HL-60/S4 (cell line): ENCODE results near the gene EHF.
"Not testable (repeated sequence)": the region's sequence is repeated elsewhere in the genome, so short reads cannot be mapped to it uniquely, and the experiment has no call there.

ENCODE experiments used
- in situ Hi-C: fragments of 300-500 bp; cut with MboI; formaldehyde crosslinking; loops from 2 replicates; pipeline ENCODE4 v1.14.3; 2022; ENCODE audit warnings: low sequenced_read_pairs

EHF gene

GRCh38 chr11:34659096-34659733 lies 38.3 kb downstream of the EHF start:
- in situ Hi-C loops = no loop called here

DNA sequence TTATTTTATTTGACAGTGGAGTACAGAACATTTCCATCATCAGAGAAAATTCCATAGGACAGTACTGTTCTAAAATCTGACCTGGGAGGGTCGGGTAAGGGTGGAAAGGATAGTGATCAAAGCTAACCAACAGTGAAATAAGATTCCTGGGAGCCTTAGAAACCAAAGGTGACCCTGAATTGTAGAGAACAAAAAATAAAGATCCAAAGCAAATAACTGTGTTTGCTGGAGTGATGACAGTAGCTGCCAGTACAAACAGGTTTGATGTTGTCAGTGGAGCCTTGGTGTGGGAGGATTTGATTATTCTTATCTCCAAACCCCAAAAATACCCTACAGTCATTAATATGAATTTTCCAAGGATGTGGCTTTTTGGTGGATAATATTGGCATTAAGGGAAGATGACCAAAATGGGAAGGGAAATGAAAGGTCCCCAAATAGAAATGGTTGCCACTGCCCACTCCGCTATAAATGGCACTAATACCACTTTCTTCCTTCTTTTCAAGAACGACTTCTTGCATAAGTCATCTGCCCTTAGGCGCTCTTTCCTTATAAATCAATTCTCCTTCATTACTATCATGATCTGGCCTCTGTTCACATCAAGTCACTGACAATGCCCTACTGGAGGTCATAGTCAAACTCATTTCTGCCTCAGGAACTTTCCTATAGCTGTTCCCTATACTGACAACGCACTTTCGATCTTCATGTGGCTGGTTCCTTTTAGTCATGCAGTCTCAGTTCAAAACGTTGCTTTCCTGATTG lies 44.4 kb downstream of the EHF start:
- in situ Hi-C loops = no loop called here

GRCh38 chr11:34667810-34668582 lies 47.1 kb downstream of the EHF start:
- in situ Hi-C loops = no loop called here

DNA sequence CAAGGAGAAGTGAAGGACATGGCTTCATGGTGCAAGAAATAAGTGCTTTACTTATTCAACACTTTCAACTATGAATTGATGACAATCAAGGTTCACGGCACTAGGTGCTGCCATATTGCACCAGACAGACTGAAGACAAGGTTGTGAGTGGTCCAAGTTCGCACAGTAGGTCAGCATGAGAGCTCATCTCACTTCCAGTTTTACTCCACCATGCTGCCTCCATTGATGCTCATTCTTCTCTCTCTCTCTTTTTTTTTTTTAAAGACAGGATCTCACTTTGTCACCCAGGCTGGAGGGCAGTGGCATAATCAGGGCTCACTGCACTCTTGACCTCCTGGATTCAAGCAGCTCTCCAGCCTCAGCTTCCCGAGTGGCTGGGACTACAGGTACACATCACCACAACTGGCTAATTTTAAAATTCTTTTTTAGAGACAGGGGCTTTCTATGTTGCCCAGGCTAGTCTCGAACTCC lies 47.7 kb downstream of the EHF start:
- in situ Hi-C loops = no loop called here

GRCh38 chr11:34669458-34669857 lies 48.6 kb downstream of the EHF start:
- in situ Hi-C loops = no loop called here

DNA sequence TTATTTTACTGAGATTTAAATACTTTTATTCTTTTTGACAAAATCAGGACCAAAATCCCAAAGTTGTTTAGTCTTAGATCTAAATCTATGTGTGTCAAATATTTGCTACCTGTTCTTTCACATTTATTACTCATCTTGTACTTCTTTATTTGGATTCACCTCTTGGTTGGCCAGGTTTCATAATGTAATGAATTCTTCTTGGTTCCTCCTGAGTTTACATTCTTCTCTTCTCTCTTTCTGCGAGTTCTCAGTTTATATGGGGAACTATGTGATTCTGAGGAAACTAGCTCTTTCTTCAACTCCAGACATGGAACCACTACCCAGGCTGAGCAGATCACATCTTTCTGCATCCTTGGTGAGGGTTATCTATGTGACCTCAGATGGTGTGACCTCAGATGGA lies 50.2 kb downstream of the EHF start:
- in situ Hi-C loops = no loop called here

DNA sequence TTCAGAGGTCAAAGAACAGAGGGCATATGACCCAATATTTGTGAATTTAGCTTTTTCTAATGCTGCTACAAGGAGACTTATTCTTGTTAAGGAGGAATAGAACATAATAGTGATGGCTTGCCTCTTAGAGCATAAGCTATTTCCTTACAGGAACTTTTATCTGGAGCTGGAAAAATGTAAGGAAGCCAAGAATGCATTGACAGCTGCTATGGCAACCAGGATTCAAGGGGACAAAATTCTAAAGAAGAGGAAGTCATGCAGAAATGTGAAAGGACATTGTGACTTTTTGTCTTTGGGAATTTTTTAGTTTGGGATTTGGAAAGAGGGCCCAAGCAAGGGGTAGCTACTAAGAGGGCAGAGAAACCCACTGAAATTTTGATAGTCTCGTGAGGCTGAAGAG lies 51.1 kb downstream of the EHF start:
- in situ Hi-C loops = no loop called here

GRCh38 chr11:34674038-34674437 lies 53.1 kb downstream of the EHF start:
- in situ Hi-C loops = no loop called here

DNA sequence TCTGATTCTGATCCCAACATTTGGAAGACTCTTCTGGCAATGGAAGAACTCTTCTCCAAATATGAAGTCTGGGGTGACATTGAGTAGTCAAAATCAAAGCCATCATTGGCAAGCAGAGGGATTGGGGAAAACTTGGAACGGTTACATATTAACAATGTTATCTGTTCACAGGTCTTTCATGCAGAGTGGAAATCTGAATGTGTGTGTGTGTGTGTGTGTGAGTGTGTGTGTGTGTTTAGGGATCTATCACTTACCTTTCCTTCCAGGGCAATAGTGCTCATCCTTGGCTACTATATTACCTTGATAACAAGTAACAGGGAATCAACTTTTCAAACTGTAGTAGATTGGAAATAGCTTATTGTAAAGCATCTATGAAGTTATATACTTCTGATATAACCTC lies 55.3 kb downstream of the EHF start:
- in situ Hi-C loops = no loop called here

DNA sequence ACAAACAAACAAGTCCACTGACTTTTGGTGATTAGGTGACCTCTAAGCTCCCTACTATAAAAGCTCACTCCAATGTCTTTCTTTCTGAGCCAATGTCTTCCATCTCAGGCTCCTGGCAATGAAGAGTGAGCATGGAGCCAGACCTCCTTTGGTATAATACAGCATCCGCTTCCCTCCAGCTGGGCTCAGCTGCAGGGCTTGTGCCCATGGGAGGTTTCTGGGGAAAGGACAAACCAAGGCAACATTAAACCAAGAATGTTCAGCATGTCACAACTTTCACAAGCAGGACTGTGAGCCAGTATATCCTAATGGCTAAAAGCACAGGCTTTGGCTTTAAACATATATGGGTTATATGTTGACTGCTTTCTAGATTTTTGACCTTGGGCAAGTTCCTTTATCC lies 58.8 kb downstream of the EHF start:
- in situ Hi-C loops = no loop called here

GRCh38 chr11:34680206-34680605 lies 59.3 kb downstream of the EHF start:
- in situ Hi-C loops = no loop called here

DNA sequence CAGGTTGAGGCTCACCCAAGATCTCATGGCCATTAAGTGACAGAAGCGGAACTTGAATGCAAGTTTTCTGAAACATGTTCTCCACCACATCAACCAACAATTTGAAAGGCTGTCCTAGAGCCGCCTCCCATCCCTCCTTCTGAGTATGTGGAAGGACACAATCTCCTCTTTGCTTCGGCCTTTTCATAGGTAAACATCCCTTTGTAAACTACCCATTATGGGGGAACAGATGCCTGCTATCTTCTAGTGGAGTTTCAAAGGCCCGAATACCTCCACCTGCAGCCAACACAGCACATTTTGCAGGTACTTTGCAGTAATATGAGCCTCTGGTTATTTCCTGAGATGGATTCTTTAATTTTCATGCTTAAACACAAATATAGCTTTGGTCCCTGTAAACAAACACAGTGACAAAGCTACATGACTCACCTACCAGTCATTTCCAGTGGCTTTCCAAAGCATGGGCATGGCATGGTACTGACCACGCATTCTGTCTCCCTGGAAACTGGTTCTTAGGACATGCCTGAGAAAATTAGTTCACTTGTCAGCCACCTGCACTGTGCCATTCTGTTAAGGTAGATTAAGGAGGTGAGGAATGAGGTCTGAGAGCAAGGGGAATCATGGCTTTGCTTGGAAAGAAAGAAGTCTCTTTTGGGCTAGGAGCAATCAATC lies 60.2 kb downstream of the EHF start:
- in situ Hi-C loops = no loop called here

GRCh38 chr11:34682825-34683224 lies 61.9 kb downstream of the EHF start:
- in situ Hi-C loops = no loop called here

- in situ Hi-C loops = no loop called here
Observed at GRCh38 chr11:34683396-34683795, 62.5 kb downstream of the EHF start.

DNA sequence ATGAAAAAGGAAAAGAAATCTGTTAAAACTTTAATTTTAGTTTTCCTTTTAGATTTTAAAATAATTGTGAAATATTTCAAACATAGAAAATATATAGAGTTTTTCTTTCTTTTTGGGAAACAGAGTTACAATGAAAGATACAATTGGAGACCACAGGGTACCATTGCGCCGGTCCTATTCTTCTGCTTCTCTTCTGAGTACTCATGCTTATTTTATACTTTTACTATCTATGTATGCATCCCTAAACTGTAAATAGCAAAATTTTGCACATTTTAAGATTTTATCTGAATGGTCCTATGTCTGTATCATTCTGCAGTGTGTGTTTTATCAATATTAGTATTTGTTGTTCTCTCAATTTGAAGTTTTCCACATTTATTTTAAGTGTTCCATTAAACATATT lies 65.0 kb downstream of the EHF start:
- in situ Hi-C loops = no loop called here

DNA sequence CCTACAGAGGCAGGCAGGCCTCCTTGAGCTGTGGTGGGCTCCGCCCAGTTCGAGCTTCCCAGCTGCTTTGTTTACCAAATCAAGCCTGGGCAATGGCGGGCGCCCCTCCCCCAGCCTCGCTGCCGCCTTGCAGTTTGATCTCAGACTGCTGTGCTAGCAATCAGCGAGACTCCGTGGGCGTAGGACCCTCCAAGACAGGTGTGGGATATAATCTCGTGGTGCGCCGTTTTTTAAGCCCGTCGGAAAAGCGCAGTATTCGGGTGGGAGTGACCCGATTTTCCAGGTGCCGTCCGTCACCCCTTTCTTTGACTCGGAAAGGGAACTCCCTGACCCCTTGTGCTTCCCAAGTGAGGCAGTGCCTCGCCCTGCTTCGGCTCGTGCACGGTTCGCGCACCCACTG lies 71.4 kb downstream of the EHF start:
- in situ Hi-C loops = not testable (repeated sequence)

DNA sequence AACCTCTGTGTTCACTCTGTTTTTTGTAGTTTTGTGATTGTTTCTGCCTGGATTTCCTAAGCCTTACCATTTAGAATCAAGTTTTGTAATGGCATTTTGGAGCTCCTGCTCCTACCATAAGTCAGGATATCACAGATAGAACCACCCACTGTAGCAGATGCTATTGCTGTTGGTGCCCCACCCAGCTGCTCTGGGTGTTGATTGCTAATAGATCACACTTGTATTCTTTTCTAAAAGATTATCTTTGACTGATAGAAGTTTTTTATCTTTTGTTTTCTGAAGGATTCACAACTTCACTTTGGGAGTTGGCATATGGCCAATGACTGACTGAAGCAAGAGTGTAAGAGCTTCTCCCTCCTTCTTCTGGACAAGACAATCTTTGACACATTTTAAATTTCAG lies 76.0 kb downstream of the EHF start:
- in situ Hi-C loops = no loop called here

DNA sequence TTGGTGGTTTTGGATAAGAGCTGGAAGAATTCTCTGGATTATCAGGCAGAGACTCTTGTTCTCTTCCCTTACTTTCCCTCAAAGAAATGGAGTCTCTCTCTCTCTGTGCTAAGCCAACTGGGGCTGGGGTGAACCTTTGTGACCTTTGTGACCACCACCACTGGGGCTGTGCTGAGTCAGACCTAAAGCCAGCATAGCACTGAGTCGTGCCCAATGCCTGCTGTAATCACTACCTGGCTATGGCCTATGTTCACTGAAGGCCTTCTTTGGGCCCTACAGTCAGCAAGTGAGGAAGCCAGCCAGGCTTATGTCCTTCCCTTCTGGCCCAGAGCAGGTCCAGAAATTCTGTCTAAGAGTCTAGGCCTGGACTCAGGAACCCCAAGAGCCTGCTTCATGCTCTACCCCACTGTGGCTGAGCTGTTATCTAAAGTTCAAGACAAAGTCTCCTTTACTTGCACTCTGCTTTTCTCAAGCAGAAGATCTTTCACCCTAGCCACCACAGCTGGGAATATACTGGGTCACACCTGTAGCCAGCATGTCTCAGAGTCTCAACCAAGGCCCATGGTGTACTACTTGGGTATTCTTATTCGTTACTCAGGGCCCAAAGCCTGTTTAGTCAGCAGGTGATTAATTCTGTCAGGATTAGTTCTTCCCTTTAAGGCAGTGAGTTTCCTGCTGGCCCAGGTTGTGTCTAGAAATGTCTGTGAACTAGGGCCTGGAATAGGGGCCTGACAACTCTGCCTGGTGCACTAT lies 86.0 kb downstream of the EHF start:
- in situ Hi-C loops = no loop called here

DNA sequence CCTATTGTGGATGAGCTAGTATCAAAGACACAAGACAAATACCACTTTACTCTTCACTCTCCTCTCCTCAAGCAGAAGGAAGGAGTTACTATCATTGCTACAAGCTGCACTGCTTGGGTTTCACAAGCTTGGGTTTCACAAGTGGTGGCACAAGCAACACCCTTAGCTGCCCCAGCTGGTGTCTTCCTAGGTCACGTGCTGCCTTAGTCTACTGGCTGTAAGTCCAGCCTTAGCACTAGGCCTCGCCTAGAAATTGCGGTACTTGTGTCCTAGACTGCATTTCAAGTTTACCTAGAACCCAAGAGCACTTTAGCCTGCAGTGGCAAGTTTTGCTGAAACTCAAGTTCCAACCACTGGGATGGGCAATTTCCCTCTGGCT lies 86.6 kb downstream of the EHF start:
- in situ Hi-C loops = no loop called here
